Measurements from ENCODE around the gene LRP1.
A peak's percentile ranks its signal among the peaks of the same experiment; 100 is the strongest.
"Not testable (repeated sequence)": the region's sequence is repeated elsewhere in the genome, so short reads cannot be mapped to it uniquely, and the experiment has no call there.

Gene LRP1

DNA sequence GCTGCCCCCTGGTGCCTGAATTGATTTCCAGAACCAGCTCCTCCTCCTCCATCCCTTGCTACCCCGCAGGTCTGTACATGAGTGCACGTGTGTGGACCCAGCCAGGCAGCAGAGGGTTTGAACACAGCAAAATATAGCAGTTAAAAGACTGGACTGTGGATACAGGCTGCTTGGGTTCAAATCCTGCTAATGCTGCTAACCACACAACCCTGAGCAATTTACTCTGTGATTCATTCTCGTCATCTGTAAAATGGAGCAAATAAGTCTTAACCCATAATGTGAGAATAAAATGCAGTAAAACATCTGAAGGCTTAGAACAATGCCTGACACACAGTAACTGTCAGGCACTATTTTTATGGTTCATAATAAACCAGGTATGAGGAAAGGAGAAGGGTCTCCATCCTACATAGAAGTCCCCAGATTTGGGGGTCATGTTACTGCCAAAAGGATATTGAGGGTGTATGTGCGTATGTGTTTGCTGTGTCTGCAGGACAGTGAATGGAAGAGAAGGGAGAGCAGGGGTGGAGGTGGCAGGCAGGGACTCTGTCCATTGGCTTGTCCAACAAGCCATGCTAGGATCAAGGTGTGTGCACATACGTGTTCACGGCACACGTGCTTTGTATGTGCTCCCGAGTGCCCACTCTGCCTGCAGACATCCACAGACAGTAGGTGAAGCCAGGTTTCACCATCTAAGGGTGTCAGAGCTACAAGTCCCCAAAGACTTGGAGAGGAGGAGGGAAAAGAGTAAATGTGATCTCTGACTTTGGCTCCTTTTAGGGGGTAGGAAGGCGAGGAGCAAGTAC, 15.6 kb upstream of the LRP1 start:
- DNase-seq (ENCODE audit: low read depth), result no peak

DNA sequence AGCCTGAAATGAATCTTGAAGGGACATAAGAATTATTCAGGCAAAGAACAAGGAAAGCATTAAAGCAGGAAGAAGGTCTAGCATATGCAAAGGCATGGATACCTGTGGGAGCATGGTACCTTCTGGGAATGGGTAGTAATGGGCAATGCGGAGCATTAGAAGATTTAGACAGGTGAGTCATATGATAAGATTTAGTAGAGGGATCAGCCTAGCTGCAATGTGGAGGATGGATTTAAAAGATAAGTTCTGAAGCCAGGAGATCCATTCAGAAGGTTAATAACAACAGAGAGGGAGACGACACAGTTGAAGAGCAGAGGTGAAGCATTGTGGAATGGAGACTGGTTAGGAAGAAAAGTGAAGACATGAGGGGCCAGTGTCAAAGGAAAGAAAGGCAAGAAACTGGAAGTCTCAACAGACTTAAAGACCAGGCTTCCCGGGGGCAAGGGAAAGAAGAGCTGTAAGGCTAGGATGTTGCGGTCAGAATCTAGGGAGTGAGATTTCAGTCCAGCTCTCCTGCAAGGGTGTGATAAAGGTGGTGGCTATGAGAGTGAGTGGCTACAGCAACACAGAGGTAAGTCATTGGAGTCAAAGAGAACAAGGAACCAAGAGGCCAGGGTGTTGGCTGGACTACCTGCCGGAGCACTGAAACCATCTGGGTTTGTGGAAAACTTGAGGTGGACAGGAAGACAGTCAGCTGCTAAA, 11.6 kb upstream of the LRP1 start:
- DNase-seq (ENCODE audit: low read depth), result no peak

DNA sequence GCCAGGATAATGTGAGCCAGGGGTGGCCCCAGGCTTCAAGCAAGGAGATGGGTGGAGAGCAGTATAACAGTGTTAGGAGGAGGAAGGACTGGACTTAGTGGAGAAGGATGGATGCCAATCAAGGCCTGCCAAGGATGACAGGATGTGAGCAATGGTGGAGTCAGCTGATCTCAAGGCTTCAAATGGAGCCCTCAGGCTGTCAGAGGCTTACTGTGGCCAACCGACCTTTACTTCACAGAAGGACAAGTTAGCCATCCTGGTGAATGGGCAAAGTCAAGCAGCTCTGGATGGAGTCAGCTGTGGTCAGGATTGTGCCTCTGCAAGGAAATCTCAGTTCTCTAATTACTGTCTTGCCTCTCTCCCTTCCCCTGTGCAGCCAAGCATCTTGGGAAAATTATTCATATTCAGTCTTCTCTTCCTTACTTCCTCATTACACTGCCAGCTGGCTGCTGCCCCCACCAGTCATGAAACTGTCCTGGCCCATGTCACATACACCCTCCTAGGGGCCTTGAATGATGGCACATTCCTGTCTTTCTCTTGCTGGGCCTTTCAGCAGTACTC, 9.5 kb upstream of the LRP1 start:
- no peak for DNase-seq (ENCODE audit: low read depth)

DNA sequence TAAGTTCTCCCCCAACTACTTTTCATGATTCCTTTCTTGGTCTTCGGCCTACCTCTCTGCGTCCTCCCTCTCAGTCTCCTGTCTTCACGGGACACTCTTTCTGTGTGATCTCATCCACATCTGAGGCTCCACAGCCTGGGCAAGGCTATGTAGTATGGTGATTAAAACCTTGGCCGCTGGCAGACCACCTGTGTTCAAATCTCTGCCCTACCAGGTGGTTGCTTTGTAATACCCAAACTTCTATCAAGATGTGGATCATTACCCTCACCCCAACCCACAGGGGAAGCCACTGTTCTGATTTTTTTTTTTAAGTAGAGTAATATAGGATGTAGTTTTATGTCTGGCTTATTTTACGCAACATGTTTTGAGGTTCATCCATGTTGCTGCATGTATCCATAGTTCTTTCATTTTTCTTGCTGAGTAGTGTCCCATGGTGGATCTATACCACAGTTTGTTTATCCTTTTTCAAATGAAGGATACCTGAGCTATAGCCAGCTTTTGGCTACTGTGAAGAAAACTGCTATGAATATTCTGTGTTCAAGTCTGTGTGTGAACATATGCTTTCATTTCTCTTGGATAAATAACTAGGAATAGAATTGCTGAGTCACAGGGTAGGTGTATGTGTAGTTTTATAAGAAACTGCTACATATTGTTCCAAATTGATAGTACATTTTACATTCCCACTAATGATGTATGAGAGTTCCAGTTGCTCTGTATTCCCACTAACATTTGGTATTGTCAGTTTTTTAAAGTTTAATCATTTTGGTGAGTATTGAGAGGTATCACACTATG, 8.8 kb upstream of the LRP1 start:
- no peak for DNase-seq (ENCODE audit: low read depth)

DNA sequence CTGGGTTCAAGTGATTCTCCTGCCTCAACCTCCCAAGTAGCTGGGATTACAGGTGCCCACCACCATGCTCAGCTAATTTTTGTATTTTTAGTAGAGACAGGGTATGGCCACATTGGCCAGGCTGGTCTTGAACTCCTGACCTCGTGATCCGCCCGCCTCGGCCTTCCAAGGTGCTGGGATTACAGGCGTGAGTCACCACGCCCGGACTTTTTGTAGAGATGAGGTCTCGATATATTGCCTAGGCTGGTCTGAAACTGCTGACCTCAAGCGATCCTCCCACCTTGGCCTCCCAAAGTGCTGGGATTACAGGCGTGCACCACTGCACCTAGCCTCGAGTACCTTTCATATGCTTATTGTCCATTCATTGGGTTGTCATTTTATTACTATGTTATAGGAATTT, 7.6 kb upstream of the LRP1 start:
- not testable (repeated sequence) for DNase-seq (ENCODE audit: low read depth)

DNA sequence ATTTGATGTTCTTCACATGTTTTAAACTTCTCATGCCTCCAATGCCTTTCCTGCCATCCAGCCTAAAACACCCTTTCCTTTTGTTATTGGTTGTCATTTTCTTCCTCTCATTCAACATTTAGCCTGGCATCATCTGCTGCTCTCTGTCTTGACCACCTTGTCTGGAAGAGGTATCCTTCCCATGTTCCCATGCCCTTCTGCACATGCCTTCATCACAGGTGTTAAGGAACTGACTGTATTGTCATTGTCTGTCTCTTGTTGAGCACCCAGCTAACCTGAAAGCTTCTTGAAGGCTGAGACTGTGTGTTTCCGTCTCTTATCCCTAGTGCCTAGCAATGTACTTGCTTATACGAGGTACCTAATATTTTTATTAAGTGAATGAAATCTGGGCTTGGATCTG, 4.5 kb upstream of the LRP1 start:
- no peak for DNase-seq (ENCODE audit: low read depth)

DNA sequence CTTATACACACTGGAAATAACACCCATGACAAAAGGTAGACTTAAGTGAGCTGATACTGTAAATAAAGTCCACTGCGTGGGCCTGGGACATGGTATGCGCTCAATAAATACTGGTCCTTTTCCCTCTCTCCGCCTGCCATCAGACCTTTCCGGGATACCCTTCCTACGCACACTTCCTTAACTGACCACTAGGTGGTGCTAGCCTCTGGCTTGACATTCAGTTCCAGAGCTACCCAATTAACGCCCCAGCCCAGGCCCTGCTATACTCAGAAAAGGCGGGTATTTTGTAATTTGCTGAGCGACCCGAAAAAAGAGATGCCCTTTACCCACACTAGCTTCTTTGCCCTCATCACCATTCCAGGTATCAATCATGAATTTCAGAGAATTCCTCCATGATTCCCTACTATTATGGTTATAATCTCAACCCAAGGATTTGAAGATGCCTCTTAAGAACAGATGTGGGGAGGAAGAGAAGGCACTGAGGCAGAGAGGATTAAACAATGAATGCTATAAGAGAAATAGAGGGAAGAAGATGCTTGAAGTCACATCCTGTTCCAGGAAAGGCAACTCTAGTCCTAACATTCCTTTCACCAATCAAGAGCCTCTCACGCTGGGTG, 3.9 kb upstream of the LRP1 start:
- peak; percentile 53 for DNase-seq (ENCODE audit: low read depth)

DNA sequence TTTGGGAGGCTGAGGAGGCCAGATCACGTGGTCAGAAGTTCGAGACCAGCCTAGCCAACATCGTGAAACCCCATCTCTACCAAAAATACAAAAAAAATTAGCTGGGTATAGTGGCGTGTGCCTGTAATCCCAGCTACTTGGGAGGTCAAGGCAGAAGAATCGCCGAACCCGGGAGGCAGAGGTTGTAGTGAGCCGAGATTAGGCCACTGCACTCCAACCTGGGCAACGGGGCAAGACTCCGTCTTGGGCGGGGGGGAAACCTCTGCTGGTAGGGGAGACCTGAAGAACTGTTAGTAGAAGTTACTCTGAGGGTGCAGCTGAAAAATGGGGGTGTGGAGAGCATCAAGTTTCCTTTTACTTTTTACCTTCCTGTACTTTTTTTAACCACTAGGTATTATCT, 2.2 kb upstream of the LRP1 start:
- DNase-seq (ENCODE audit: low read depth), result no peak

DNA sequence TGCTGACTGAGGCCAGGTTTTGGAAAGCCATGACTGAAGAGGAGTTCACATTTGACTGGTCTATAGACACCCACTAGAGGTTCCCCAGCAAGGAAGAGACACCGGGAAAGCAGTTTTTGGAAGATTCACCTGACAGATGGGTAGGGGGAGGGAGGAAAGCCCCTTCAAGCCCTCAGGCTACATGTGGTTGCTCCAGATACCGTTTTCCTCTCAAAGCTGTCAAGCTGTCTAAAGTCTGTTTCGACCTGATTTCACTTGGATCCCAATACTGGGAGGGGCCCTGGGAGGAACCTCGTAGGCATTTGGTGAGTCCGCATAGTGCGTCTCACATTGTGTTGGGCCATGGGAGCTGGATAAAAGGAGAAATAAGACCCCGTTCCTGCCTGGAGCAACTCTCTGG, 1.7 kb upstream of the LRP1 start:
- no peak for DNase-seq (ENCODE audit: low read depth)

DNA sequence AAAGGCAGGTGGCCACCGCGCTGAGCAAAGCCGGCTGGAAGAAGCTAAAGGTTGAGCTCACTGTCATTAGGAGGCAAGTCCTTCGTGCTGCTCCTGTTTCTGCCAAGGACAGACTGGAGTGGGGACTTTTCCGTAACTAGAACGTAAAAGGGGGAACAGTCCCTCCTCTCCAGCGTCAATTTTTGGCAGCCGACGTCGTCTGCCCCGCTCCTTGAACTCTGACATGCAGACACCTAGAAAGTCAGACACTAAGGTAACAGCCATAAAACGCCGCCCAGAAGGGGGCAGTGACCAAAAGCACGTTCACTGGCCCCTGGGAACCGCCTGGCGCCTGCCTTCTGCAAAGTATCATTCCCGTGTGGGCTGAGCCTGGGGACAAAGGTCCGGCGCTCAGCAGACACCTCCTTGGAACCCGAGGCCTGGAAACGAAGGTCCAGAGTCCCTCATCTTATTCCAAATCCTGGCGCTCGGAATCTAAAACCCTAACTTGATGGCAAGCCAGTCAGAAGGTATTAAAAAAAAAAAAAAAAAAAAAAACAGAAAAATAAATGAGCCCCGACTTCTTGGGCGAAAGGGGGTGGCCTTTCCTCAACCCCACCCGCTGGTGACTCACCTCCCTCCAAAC, 1.1 kb upstream of the LRP1 start:
- DNase-seq (ENCODE audit: low read depth), result no peak

DNA sequence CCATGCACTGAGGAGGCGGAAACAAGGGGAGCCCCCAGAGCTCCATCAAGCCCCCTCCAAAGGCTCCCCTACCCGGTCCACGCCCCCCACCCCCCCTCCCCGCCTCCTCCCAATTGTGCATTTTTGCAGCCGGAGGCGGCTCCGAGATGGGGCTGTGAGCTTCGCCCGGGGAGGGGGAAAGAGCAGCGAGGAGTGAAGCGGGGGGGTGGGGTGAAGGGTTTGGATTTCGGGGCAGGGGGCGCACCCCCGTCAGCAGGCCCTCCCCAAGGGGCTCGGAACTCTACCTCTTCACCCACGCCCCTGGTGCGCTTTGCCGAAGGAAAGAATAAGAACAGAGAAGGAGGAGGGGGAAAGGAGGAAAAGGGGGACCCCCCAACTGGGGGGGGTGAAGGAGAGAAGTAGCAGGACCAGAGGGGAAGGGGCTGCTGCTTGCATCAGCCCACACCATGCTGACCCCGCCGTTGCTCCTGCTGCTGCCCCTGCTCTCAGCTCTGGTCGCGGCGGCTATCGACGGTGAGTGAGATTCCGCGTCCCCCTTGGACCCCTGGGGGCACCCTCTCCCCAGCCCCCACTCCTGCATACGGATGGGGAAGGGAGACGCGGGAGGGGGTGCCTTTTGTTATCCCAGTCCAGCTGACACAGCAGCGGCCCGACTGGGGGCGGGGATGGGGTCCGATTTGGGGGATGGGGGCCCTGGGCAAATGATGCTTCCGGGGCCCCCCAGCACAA, 400 bp downstream of the LRP1 start:
- DNase-seq (ENCODE audit: low read depth), result no peak

DNA sequence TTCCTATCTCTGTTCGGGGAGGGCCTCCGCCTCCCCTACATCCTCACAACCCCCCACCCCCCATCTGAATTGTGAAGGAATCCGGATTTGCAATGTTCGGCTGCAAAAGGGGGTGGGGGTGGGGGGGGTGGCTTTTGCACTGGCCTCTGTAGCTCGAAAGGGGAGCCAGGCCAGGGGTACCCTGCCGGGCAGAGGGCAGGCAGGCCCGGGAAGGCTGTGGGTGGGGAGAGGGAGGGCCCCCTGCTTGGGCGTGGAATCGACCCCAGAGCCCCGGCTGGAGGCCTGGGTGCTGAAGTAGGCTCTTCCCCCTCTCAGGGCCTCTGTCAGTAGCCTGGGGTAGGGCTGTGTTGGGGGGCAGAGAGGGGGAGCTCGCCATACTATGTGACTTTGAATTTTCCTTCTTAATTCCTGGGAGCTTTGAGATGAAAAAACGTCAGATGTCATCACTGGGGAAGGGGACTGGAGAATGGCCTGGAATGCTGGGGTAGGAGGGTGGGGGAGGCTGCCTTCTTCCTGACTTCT, 1.1 kb downstream of the LRP1 start:
- no peak for DNase-seq (ENCODE audit: low read depth)

DNA sequence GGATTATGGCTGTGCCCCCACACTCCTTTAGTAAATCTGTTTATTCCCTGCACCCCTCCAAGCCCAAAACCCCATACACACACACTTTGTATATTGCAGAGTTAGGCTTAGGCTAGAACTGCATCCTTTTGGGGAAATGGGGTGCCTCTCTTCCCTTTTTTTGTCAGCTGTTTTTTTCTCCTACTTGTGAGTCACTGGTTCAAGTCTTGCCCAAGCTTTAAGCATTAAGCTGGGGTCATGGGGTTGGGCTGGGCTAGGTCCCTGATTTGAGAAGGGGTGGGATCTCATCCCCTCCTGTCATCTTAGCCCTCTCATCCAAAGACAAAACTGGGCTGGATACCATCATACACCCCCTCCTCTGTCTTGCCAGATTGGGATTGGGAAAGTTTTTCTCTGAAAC, 1.6 kb downstream of the LRP1 start:
- peak; percentile 57 for DNase-seq (ENCODE audit: low read depth)

DNA sequence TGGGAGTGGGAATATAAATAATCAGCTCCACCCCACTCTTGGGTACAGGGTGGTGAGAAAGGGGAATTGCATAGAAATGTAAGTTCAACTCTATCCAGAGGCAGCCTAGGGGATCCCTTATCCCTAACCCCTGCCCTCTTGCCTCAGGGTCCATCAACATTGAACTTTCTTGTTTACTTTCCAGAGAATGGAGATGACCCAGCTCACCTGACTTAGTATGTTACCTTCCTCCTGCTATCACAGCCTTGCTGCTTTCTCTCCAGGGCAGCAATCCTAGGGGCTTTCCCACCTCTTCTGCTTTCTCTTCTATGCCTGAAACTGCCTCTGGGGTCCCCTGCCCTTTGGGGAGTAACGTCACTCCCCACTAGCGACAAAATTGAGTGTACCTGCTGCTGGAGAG, 2.7 kb downstream of the LRP1 start:
- DNase-seq (ENCODE audit: low read depth), result no peak

DNA sequence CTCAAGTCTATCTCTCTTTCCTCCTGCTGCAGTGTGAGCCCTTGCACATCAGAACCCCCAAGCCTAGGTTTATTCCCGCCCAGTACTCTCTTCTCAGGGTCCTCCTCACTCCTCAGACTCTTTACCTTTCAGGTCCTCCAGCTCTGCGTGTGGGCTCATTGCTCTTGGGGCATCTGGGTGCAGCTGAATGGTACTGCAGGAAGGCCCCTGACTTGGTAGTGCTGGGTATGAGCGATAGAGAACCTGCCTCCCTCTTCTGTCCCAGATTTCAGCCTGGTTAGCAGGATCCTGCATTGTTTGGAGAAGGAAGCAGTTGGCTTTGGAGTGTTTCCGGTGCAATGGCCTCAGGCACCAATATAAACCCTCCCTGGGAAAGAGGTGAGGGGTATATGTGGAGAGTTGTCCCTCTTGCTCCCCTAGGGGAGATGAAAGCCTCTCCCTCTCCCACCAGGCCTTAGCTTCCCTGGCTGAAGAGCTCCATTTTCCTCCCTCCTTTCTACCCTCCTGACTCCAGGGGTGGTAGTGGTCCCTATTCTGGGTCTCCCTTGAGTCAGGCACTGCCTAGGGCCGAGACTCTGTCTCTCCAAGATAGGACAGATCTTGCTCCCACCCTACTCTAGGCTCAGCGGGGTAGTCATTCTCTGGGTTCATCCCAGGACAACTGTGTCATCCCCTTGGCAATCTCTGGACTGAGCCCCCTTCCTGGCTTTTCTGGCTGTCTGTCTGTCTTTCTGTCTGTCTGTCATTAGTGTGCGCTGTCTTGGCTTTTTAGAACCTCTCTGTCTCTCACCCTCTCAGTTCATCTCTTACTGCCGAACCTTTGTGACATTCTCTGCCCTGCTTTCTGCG, 3.8 kb downstream of the LRP1 start:
- no peak for DNase-seq (ENCODE audit: low read depth)

DNA sequence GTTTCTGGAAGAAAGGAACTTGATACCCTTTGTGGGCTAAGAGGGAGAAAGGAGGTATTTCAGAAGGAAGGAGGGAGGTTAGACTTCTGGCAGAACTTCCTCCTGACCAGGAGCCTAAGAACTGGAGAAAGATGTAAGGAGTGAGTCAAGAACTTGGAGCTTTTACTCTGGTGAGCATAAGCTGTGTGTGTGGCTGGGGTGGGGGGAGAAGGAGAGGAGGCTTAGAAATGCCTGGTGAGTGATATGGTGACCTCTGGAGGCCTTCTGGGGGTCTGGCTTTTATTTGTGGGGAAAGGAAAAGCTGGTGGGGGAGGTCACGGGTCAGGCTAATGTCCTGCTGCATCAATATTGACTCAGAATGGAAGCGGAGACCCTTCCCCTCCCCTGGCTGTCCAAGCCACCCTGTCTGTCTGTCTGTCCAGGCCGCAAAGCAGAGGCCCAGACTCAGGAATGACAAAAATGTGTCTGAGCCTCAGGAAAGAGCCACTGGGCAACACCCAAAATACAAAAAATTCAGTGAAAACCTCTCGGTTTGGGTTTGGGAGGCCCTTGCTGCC, 4.8 kb downstream of the LRP1 start:
- DNase-seq (ENCODE audit: low read depth), result peak; percentile 57

DNA sequence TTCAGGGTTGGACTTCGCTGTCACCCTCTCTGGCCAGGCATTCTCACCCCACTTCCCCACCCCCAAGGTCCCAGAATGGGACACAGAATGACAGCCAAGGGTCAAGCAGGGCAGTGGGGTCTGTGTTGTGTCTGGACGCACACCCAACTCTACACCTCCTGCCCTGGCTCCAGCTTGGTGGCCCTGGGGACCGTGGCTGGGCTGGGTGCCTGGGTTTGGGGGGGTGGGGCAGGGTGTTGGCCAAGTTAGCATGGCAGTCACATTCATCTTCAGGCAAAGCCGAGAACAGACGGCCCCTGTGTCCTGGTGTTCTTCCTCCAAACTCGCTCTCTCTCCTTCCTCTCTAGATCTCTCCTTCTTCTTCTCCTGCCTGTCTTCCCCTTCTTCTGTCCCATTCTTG, 5.6 kb downstream of the LRP1 start:
- no peak for DNase-seq (ENCODE audit: low read depth)

DNA sequence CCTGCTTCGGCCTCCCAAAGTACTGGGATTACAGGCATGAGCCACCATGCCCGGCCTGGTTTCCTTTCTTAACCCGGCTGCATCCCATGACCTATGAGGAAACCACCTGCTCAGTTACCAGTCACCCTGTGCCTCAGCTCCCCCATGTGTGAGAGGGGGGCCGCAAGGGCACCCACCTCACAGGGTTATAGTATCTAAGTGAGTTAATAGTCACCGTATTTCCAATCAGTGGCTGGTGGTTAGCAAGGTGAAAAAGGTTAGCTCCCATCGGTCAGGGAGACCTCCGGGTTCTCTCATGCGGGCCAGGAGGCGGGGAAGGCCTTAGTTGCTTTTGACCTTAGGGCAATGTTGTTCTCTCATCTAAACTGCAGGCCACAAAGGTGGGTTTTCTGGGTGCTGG, 6.7 kb downstream of the LRP1 start:
- no peak for DNase-seq (ENCODE audit: low read depth)

DNA sequence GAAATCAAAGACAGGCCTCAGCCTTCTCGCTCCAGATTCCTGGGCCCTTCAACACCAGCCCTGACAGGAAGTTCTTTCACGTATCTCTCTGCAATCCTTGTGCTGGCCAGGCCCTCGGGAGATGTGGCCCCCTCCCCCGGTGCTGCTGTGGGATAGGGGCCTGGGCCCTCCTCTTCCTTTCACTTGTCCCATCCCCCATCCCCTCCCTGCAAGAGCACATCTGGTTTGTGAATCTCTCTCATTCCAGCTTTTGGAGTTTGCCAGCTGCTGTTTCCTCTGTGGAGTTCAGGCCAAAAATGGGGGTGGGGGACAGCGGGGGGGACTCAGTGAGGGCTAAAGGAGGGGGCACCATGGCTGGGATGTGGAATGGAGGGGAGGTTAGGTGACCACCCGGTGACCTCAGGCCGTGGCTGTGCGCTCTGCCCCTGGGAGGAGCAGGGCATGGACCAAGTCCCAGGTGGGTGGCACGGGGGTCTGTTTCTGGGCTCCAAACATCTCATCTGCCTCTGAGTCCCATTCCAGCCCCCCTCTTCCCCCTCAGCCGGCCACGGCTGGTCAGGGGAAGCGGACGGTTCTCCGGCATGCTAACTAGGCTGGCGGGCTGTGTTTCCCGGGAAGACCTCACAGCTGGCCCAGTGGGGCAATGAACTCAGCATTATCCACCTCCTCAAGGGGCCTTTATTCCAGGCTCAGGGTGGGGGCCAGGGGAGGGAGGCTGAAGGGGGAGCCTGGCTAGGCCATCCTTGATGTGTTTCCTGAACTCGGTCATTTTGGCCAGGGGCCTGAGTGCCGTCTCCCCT, 7.4 kb downstream of the LRP1 start:
- no peak for DNase-seq (ENCODE audit: low read depth)

Measured in amniotic epithelial cell (primary cell).